ENCODE data around the gene MED13L.

The MED13L gene

GRCh38 chr12:116070444-116070843 is 207.0 kb downstream of the MED13L start:
- H3K9me3 ChIP-seq (ENCODE audit: severe bottlenecking): no peaks in the 10 kb centered on the region
- H3K4me3 ChIP-seq (ENCODE audit: low read depth, low read length): no peak overlapping the region
- H3K36me3 ChIP-seq: no peaks in the 10 kb centered on the region
- no peaks in the 10 kb centered on the region for H3K27me3 ChIP-seq (ENCODE audit: insufficient read depth, low read depth, severe bottlenecking)
- no peak overlapping the region for H3K27ac ChIP-seq
- DNase-seq: no peak
- TF ChIP-seq, protein P1, sequence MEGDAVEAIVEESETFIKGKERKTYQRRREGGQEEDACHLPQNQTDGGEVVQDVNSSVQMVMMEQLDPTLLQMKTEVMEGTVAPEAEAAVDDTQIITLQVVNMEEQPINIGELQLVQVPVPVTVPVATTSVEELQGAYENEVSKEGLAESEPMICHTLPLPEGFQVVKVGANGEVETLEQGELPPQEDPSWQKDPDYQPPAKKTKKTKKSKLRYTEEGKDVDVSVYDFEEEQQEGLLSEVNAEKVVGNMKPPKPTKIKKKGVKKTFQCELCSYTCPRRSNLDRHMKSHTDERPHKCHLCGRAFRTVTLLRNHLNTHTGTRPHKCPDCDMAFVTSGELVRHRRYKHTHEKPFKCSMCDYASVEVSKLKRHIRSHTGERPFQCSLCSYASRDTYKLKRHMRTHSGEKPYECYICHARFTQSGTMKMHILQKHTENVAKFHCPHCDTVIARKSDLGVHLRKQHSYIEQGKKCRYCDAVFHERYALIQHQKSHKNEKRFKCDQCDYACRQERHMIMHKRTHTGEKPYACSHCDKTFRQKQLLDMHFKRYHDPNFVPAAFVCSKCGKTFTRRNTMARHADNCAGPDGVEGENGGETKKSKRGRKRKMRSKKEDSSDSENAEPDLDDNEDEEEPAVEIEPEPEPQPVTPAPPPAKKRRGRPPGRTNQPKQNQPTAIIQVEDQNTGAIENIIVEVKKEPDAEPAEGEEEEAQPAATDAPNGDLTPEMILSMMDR (IDR thresholded peaks at IDR 0.05; ENCODE audit: low read depth, low read length): no peak

- no peak overlapping the region for H3K27ac ChIP-seq
- H3K9me3 ChIP-seq (ENCODE audit: severe bottlenecking): no peaks in the 10 kb centered on the region
- TF ChIP-seq, protein P1 (IDR thresholded peaks at IDR 0.05; ENCODE audit: low read depth, low read length): no peak
- H3K36me3 ChIP-seq: no peaks in the 10 kb centered on the region
- H3K27me3 ChIP-seq (ENCODE audit: insufficient read depth, low read depth, severe bottlenecking): no peaks in the 10 kb centered on the region
- H3K4me3 ChIP-seq (ENCODE audit: low read depth, low read length): no peak overlapping the region
- no peak for DNase-seq
Observed at GRCh38 chr12:116069943-116070342, 207.6 kb downstream of the MED13L start.

GRCh38 chr12:116068853-116069252 is 208.6 kb downstream of the MED13L start:
- no peaks in the 10 kb centered on the region for H3K9me3 ChIP-seq (ENCODE audit: severe bottlenecking)
- no peak overlapping the region for H3K27ac ChIP-seq
- H3K4me3 ChIP-seq (ENCODE audit: low read depth, low read length): no peak overlapping the region
- no peaks in the 10 kb centered on the region for H3K36me3 ChIP-seq
- no peak for DNase-seq
- H3K27me3 ChIP-seq (ENCODE audit: insufficient read depth, low read depth, severe bottlenecking): no peaks in the 10 kb centered on the region
- TF ChIP-seq, protein P1 (IDR thresholded peaks at IDR 0.05; ENCODE audit: low read depth, low read length): no peak

DNA sequence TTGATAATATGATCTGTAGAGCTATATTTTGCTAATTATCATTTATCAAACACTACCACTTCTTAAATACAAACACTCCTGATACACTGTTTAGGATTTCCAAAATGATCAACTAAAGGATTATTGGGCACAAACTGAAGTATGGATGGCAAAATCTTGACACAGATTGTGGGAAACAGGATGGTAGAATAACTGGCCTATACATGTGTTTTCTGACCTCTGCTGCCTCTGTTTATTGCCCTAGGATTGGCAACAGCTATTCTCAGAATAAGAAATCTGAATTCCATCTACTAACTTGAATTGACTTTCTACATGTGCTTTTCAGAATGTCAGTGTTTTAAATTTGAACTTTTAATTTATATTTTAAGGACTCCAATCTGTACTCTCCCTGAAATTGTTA is 209.1 kb downstream of the MED13L start:
- Histone ChIP-seq H3K4me3 (ENCODE audit: low read depth, low read length) (no peak overlapping the region), H3K36me3 (no peaks in the 10 kb centered on the region), H3K9me3 (ENCODE audit: severe bottlenecking) (no peaks in the 10 kb centered on the region), H3K27ac (no peak overlapping the region), H3K27me3 (ENCODE audit: insufficient read depth, low read depth, severe bottlenecking) (no peaks in the 10 kb centered on the region)
- no peak for DNase-seq
- TF ChIP-seq, protein P1 (IDR thresholded peaks at IDR 0.05; ENCODE audit: low read depth, low read length): no peak

DNA sequence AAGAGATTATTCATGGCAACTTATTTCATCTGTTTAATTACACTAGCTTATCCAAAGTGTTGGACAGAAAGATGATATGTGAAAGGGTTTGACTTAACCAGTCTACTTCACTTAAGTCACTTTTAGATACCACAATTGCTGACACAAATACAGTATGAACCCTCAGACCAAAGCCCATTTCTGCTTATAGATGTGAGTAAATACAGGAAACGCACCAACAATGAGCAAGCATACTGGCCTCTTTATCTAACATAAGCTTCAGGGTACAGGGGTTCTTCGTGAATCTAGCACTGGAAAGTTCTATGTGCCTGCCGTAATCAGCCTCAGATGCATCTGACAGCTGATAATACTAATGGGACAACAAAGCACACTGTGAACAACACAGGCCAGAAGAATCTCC is 209.6 kb downstream of the MED13L start:
- Histone ChIP-seq H3K36me3 (no peaks in the 10 kb centered on the region), H3K9me3 (ENCODE audit: severe bottlenecking) (no peaks in the 10 kb centered on the region), H3K27ac (no peak overlapping the region), H3K4me3 (ENCODE audit: low read depth, low read length) (no peak overlapping the region), H3K27me3 (ENCODE audit: insufficient read depth, low read depth, severe bottlenecking) (no peaks in the 10 kb centered on the region)
- no peak for DNase-seq
- TF ChIP-seq, protein P1 (IDR thresholded peaks at IDR 0.05; ENCODE audit: low read depth, low read length): no peak
